OCI-LY7 (cell line): ENCODE data around the gene UNC45B. TPM values are rescaled to one million over a fixed set of nuclear protein-coding genes. Genes with fewer than 3 reads are reported as not detected.

Experiments used
- BruUV-seq: library from RNA; stranded (reverse); fragments of 400-500 nt; replicated peaks from 2 replicates; lab custom pipeline; 2021; lab: Mats Ljungman, UMichigan
- CTCF ChIA-PET: fragments of 300-600 bp; sonication (Branson Sonifier 250); formaldehyde crosslinking; loops from one replicate; lab custom pipeline; 2022; ENCODE audit warnings: antibody characterized with exemption; ENCODE audit not compliant: unreplicated experiment; lab: Charles Lee
- POLR2A ChIA-PET: fragments of 300-600 bp; sonication (Branson Sonifier 250); formaldehyde crosslinking; loops from one replicate; lab custom pipeline; 2022; ENCODE audit warnings: antibody characterized with exemption; lab: Charles Lee
- DNase-seq: peaks from one replicate; pipeline ENCODE4 v3.0.0-alpha.2; 2015; ENCODE audit warnings: low spot score
- H2AFZ ChIP-seq: fragments of 200-600 bp; sonication (generic), shearing (Covaris generic); 2 replicates; pipeline ENCODE4 v1.6.1; 2014; ENCODE audit warnings: mild to moderate bottlenecking, antibody characterized with exemption, low read length, moderate library complexity
- H3K27ac ChIP-seq: fragments of 200-600 bp; sonication (generic); 2 replicates; pipeline ENCODE4 v1.5.1; 2014; ENCODE audit warnings: mixed run types, low read depth, mild to moderate bottlenecking, moderate library complexity, low read length, inconsistent platforms; ENCODE audit not compliant: poor library complexity, severe bottlenecking
- H3K36me3 ChIP-seq: fragments of 200-600 bp; sonication (generic); 2 replicates; pipeline ENCODE4 v1.6.1; 2014; ENCODE audit warnings: mild to moderate bottlenecking, antibody characterized with exemption, low read length, moderate library complexity, mixed read lengths; ENCODE audit not compliant: insufficient read depth
- H3K4me1 ChIP-seq: fragments of 200-600 bp; sonication (generic); 2 replicates; pipeline ENCODE4 v1.5.1; 2014; ENCODE audit warnings: mild to moderate bottlenecking, low read length; ENCODE audit not compliant: insufficient read depth, poor library complexity, severe bottlenecking
- H3K4me2 ChIP-seq: fragments of 200-600 bp; sonication (generic); 2 replicates; pipeline ENCODE4 v1.6.1; 2014; ENCODE audit warnings: mild to moderate bottlenecking, low read length
- H3K4me3 ChIP-seq: fragments of 200-600 bp; sonication (generic); 2 replicates; pipeline ENCODE4 v1.5.1; 2014; ENCODE audit warnings: mild to moderate bottlenecking, low read depth, low read length; ENCODE audit not compliant: poor library complexity, severe bottlenecking
- H3K79me2 ChIP-seq: fragments of 200-600 bp; sonication (generic); 2 replicates; pipeline ENCODE4 v1.6.1; 2016; ENCODE audit warnings: low read depth, mild to moderate bottlenecking, low read length, moderate library complexity, mixed read lengths; ENCODE audit not compliant: insufficient read depth
- H3K9me2 ChIP-seq: fragments of 200-600 bp; sonication (generic); 2 replicates; pipeline ENCODE4 v1.6.1; 2016; ENCODE audit warnings: mild to moderate bottlenecking, low read length, mixed read lengths; ENCODE audit not compliant: insufficient read depth
- H3K9me3 ChIP-seq: fragments of 200-600 bp; sonication (generic); 2 replicates; pipeline ENCODE4 v1.6.1; 2014; ENCODE audit warnings: mild to moderate bottlenecking, mixed run types, low read length, mixed read lengths
- H4K20me1 ChIP-seq: fragments of 200-600 bp; sonication (generic); 2 replicates; pipeline ENCODE4 v1.6.1; 2014; ENCODE audit warnings: mild to moderate bottlenecking, antibody characterized with exemption, low read length, moderate library complexity, mixed read lengths; ENCODE audit not compliant: insufficient read depth
- CTCF ChIP-seq: fragments of 200-600 bp; sonication (generic); conservative IDR thresholded peaks from 2 replicates; pipeline ENCODE4 v1.5.1; 2014; ENCODE audit warnings: mild to moderate bottlenecking, antibody characterized with exemption, low read length, moderate library complexity, mixed read lengths
- EZH2phosphoT487 ChIP-seq: fragments of 200-600 bp; sonication (generic); IDR thresholded peaks from 2 replicates; pipeline ENCODE4 v1.6.1; 2018; ENCODE audit warnings: low read depth, borderline replicate concordance, mild to moderate bottlenecking, mixed run types, antibody characterized with exemption, low read length, moderate library complexity, mixed read lengths
- intact Hi-C: fragments of 100-400 bp; cut with micrococcal nuclease; formaldehyde crosslinking; loops from one replicate; pipeline ENCODE4 v1.10.0; 2022; ENCODE audit not compliant: unreplicated experiment
- total RNA-seq, 2 experiments: library from RNA; depleted of rRNA in 1 of 2; stranded (reverse); fragments of >200 nt in 1 of 2; shearing (Covaris generic) in 1 of 2; gene quantifications; 2 replicates each; pipeline ENCODE4 v1.2.3, GENCODE V29; 2014 to 2022

Gene UNC45B
- total RNA-seq, 2 experiments from 2014 or later: not detected

GRCh38 chr17:35159940-35160339 is 12.3 kb downstream of the UNC45B start:
- Histone ChIP-seq H2AFZ (no peak overlapping the region), H3K27ac (no peak overlapping the region), H3K79me2 (no peaks in the 10 kb centered on the region), H3K9me2 (no peaks in the 10 kb centered on the region), H3K4me2 (no peak overlapping the region), H4K20me1 (no peaks in the 10 kb centered on the region), H3K36me3 (no peaks in the 10 kb centered on the region), H3K4me3 (no peak overlapping the region), H3K4me1 (no peaks in the 10 kb centered on the region), H3K9me3 (no peaks in the 10 kb centered on the region)
- POLR2A ChIA-PET: no interaction called here
- DNase-seq: no peak
- no peak for TF ChIP-seq CTCF
- no peak for TF ChIP-seq EZH2phosphoT487
- BruUV-seq: no TSS peak
- CTCF ChIA-PET: no interaction called here
- intact Hi-C loops: no loop called here

GRCh38 chr17:35160354-35161201 is 13.0 kb downstream of the UNC45B start:
- no peak for DNase-seq
- no peak for TF ChIP-seq CTCF
- no peak for TF ChIP-seq EZH2phosphoT487
- POLR2A ChIA-PET: no interaction called here
- Histone ChIP-seq H2AFZ (no peak overlapping the region), H3K36me3 (no peaks in the 10 kb centered on the region), H3K9me3 (no peaks in the 10 kb centered on the region), H3K4me3 (no peak overlapping the region), H3K9me2 (no peaks in the 10 kb centered on the region), H3K4me2 (no peak overlapping the region), H3K4me1 (no peaks in the 10 kb centered on the region), H3K79me2 (no peaks in the 10 kb centered on the region), H4K20me1 (no peaks in the 10 kb centered on the region), H3K27ac (no peak overlapping the region)
- intact Hi-C loops: no loop called here
- CTCF ChIA-PET: no interaction called here
- no TSS peak for BruUV-seq

- H3K27ac ChIP-seq: no peak overlapping the region
- no peaks in the 10 kb centered on the region for H3K9me2 ChIP-seq
- ChIA-PET POLR2A (no interaction called here), CTCF (no interaction called here)
- H3K4me3 ChIP-seq: no peak overlapping the region
- no peak overlapping the region for H2AFZ ChIP-seq
- BruUV-seq: no TSS peak
- no peak for DNase-seq
- no peaks in the 10 kb centered on the region for H3K36me3 ChIP-seq
- H3K4me2 ChIP-seq: no peak overlapping the region
- H4K20me1 ChIP-seq: no peaks in the 10 kb centered on the region
- TF ChIP-seq EZH2phosphoT487 (no peak), CTCF (no peak)
- no peaks in the 10 kb centered on the region for H3K9me3 ChIP-seq
- H3K4me1 ChIP-seq: no peaks in the 10 kb centered on the region
- intact Hi-C loops: no loop called here
- H3K79me2 ChIP-seq: no peaks in the 10 kb centered on the region
Measured at GRCh38 chr17:35161281-35161761, 13.7 kb downstream of the UNC45B start.
